Cerebellar nuclear complex (tissue), 1 donor: ENCODE measurements around the gene ZNF783.

ENCODE experiments used
- DNase-seq, 2 experiments: peaks; one replicate each; lab custom pipeline; 2025; lab: John Stamatoyannopoulos, UW

ZNF783 gene

GRCh38 chr7:149281508-149282330 is 19.7 kb downstream of the ZNF783 start:
- DNase-seq: no peak

DNA sequence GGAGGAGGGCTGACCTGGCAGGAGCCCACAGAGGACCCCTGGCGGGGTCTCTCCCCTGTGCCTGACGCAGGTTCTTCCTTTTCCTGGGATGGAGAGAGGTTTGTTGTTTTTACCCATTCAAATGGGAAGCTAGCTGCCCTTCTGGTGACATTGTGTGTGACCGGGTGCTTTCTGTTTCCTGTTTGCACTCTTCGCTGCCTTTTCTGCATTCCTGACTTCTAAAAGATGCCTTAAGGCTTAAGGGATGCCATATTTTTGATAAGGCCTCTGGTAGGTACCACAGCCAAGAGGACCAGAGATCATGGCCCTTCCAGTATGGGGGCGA is 20.3 kb downstream of the ZNF783 start:
- DNase-seq: no peak

- no peak for DNase-seq
Observed at GRCh38 chr7:149283321-149283720, 21.3 kb downstream of the ZNF783 start.

DNA sequence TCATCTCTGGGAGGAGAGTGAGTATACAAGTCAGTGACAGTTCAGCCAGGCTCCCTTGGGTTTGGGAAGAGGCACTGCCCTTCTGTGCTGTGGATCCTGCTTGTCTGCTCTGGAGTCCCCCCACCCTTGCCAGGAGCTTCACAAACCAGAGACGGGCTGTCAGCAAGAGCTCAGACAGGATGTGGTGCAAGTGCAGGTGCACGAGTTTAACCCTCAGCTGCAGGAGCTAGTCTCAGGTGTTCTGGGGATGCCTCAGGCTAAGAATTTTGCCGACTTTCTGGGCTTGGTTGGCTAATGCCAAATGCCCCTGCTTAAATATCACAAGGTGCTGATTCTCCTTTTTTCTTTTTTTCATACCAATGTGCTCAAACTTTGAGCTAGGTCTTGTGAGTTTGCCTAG is 22.3 kb downstream of the ZNF783 start:
- DNase-seq: no peak

DNA sequence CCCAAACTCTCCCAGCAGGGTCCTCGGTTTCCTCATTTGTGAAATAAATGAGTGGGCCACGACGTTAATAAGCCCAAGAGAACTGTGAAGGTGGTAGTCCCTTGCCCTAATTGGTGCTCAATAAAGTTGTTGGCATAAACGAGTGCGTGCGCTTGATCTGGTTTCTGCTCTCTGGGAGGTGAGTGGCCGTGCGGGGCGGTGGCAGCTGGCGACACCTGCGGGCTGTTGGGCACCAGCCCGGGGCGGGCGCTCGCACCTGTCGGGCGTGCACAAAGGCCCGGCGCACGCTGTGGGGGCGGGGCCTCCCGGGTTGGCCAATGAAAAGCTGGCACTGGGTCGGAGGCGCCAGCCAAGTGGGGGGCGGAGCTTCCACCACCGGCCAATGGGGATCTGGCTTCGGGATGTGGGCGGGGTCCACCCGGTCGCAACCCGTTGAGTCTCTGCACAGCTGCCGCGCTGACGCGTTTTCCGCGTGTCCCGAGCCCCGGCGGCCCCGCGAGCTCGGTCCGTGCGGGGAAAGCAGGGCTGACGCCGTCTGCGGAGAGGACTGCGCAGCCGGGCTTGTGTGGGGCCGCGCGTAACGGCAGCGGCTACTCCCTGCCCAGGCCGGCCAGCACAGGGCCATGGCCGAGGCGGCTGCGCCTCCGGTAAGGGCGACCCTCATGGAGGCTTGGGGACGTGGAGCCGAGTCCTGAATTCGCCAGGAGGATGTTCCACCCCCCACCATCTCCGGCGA is 23.0 kb downstream of the ZNF783 start:
- DNase-seq: peak; percentile 24 to 56

DNA sequence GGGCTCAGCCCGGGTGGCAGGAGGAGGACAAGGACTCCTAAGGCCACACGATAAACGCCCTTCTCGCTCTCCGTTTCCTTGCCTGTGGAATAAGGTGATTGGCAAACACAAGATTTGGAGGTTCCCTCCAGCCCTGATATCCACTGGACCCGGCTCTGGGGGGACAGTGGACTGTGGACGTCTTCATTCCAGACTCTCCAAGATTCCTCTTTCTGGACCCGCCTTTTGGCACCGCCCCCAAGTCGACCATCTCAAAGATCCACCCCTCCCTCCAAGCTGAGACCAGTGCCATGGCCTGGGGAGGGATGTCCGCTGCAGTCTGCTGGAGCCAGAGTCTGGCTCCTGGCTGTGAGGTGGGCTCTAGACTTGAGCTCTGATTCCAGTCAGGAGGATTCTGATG is 23.6 kb downstream of the ZNF783 start:
- no peak for DNase-seq

- DNase-seq: no peak
Observed at GRCh38 chr7:149286811-149287400, 24.9 kb downstream of the ZNF783 start.

DNA sequence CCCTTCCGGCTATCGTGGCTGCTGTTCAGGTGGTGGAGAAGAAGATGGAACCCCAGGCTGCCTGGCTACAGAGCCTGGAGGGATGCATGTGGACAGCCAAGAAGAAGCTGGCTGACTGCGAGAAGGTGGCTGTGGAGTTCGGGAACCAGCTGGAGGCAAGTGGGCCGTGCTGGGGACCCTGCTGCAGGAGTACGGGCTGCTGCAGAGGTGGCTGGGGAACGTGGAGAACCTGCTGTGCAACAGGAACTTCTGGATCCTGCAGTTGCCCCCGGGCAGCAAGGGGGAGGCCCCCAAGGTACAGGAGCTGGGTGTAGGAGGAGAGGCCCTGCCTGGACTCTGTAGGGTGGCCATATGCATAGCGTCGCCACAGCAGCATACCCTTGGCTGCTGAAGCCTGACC is 25.6 kb downstream of the ZNF783 start:
- DNase-seq: no peak

DNA sequence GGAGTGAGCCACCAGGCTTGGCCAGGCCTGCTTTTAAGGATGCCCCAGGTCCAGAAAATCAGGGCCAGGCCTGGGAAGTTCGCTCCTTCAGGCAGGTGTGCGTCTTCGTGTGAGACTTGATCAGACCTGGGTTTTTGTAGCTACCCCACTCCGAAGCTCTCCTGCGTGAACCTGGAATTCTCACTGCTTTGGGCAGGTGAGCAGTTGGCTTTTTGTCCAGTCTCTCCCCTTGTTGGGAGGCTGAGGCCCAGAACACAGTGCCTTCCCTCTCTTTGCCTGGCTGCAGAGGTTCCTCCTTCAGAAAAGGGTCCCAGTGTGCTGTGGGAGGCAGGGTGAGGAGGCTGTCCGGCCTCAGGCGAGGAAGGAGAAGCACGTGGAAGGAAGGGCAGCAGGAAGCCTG is 27.3 kb downstream of the ZNF783 start:
- no peak for DNase-seq

DNA sequence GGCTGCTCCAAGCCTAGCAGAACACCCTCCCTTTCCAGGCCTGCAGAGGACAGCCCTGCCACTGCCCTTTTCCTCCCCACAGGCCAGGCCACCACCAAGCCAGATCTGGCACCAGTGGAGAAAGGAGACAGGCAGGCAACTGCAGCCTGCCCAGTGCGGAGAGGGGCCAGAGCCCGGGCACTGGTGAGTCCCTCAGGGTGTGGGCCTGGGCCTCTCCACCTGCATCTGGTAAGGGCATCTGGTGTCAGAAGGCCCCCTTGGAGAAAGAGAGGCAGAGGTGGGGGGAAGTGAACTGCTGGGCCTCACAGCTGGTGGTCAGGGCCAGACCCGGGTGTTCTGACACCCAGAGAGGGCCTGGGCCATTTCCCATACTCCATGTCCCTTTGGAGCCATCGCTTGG is 27.9 kb downstream of the ZNF783 start:
- no peak for DNase-seq

DNA sequence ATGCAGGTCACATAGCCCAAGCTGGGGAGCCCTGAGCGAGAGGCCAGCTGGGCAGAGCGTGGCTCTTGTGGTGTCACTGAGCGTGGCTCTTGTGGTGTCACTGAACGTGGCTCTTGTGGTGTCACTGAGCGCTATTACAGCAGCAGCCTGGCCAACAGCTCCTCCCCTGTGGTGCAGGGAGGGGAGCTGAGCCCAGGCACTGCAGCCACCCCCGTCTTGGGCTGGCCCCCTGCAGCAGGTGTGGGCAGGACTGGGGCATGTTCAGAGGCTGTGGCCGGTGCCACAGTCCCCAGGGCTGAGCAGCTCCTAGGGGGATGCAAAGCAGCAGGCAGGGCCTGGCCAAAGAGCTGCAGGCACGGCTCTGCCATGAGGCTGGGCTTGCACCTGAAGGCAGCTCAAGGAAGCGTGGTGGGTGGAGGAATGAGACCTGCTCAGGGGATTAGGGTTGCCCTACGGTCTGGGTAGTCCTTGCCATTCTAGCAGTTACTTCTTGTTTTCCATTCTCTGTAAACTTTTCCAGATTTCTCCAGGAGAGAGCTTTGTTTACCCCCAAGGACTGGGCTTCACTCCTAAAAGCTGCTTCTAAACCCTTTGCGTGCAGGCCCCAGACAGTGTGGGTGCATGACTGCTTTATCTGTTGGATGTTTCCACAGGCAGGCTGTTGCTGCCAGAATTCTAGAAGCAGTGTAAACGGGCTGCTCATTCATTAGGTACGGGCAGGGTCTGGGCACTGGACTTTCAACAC is 29.2 kb downstream of the ZNF783 start:
- DNase-seq: no peak

DNA sequence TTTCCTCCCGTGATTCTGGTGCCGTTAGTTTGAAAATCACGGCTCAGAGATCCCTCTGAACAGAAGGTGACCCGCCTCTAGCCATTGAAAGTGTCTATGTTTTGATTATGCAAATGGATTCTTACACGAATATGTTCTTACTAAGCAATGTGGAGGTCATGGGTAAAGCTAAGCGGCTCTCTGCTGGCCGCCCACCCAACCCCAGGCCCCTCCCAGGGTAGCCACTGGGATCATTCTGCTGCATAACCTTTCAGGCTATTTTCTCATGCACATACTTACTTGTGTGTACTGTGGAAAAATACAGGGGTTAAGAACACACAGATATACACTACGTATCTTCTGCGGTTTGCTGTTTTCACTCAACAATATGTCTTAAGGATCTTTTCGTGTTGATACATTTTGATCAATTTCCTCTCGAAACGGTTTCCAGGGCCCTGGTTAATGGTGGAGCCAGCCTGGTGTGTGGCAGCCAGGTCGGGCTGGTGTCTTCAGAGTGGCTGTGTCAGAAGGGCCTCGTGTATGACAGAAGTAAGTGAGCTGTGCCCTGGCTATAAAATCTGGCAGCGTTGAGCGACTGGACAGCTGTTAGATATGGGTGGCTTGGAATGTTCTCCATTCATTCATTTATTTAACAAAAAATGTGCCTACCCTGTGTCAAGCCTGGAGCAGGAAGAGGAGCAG is 29.9 kb downstream of the ZNF783 start:
- no peak for DNase-seq

DNA sequence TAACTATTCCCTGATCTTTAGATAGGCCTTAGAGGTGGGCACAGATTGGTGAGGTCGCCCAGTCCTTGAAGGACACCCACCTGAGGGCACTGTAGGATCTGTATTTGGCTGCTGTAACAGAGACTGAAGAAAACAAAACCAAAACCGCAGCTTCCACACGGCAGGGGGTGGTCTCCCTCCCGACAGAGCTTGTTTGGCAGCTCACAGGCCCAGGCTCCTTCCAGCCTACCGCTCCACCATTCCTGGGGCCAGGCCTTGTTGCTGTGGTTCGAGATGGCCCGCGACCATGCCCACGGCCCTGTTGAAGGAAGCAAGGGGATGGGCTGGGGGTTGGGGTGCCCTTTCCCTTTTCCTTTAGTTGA is 30.4 kb downstream of the ZNF783 start:
- no peak for DNase-seq

- no peak for DNase-seq
Observed at GRCh38 chr7:149293338-149293737, 31.3 kb downstream of the ZNF783 start.

DNA sequence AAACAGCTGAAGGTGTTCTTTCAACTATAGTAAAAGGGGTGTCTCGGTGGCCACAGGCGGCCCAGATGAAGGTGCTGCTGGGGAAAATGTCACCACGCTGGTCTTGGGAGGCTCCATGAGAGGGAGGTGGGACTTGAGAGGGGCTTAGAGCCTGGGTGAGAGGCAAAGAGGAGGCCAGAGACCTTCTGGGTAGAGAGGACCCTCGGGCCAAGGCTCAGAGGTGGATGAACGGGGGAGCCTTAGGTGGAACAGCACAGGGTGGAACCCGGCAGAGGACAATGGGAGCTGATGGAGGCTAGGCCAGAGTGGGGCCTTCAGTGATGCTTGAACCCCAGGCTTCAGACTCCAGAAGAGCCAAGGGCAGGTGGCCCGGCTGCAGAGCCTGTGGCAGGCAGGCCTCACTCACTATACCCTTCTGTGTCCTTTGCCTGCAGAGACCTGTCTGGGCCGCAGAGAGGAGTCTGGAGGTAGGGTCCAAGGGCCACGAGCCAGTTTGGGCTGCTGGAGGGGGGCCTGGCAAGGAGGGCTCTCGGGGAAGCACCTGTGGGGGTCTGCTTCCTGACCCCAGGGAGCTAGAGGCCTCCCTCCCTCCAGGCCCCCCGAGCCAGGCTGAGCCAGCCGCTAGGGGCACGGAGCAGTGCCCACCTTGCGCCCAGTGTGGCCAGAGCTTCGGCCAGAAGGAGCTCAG is 32.1 kb downstream of the ZNF783 start:
- DNase-seq: no peak

- DNase-seq: no peak
Observed at GRCh38 chr7:149294634-149295480, 32.9 kb downstream of the ZNF783 start.

GRCh38 chr7:149295481-149295850 is 33.5 kb downstream of the ZNF783 start:
- no peak for DNase-seq

DNA sequence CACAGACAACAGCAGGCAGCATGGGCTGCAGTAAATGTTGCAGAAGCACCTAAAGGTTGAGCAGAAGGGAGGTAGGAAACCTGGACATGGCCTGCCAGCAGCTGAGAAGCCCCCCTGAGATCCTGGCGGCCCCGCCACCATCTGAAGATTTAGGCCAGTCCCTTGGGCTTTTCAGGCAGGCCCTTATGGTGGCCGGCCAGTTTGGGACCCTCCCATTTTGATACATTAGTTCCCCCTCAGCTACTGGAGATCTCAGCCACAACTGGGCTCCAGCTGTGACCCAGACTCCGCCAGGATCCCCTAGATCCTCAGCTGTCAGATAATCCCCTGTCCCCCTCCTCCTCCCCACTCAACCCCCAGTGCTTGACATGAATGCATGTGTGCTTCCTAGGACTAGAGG is 34.4 kb downstream of the ZNF783 start:
- DNase-seq: no peak

GRCh38 chr7:149297034-149297755 is 35.2 kb downstream of the ZNF783 start:
- DNase-seq: no peak
